Stimulated activated CD8-positive, alpha-beta memory T cell treated with anti-CD3 and anti-CD28 coated beads, Interleukin-7, amount 100 ng/mL, for 1 hour (primary cell): ENCODE results near the gene SCAANT1.

Experiments used
- DNase-seq, 2 donors: peaks; one replicate each; pipeline ENCODE4 v3.0.0-alpha.2; 2020; ENCODE audit warnings: low read depth in 2 of 2

SCAANT1 gene

DNA sequence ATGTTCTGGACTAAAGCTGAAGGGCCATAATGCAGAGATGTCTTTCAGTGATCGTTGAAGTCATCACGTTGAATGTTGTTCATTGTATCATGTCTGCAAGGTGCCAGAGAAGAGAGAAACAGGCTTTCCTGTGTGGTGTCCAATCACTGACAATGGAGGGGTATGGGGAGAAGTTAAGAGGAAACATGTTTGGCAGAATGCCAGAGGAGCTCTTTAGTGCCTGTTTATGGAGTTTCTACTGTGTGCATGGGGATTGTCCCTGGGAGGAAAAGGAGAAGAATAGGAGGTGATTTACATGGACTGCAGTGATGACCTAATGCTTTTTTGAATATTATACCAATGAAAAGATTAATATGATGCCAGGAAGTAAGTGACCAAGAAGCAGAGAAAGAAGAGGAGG lies 11.7 kb downstream of the SCAANT1 start:
- DNase-seq: no peak

DNA sequence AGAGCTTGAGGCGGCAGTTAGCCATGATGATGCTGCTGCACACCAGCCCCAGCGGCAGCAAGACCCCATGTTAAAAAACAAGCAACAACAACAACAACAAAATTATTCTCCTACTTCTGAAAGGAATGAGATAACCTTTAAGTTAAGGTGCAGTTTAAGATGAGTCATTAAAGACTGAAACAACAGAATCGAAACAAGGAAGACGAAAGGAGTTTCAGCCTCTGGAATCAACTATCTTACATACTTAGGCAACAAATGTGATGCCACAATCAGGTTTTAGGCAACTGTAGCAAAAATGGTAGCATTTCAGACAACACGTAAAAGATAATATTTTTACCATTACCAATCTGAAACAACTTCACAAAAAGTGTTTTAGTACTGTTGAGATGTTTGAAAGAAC lies 12.2 kb downstream of the SCAANT1 start:
- no peak for DNase-seq

DNA sequence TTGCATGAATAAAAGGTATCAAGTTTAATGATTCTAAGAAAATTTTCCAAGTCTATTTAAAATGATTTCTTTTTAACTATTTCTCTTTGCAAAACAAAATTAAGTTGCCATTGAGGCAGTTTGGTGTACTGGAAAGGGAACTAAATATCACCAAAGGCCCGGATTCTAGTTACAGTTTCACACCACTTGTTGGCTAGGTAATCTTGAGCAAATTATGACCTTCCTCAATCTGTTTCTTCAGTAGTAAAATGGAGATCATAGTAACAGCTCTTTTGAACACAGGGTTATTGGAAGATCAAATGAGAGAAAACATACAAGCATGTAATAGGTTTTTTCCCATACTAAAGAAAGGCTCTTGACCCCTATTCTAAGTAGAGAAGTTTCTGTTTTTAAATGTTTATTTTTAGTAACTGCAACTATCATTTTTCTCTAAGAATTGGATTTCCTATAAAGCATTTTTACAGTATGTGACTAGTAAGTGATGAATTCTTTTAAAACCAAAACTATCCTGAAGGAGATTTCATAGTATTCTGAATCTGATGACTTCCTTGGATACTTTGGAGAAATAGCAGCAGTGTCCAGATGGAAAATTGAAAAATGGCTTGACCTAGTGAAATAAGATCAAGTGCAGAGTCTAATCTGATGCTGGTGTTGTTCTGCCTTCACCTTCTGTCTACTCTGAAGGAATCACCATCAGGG lies 15.7 kb downstream of the SCAANT1 start:
- DNase-seq: no peak

DNA sequence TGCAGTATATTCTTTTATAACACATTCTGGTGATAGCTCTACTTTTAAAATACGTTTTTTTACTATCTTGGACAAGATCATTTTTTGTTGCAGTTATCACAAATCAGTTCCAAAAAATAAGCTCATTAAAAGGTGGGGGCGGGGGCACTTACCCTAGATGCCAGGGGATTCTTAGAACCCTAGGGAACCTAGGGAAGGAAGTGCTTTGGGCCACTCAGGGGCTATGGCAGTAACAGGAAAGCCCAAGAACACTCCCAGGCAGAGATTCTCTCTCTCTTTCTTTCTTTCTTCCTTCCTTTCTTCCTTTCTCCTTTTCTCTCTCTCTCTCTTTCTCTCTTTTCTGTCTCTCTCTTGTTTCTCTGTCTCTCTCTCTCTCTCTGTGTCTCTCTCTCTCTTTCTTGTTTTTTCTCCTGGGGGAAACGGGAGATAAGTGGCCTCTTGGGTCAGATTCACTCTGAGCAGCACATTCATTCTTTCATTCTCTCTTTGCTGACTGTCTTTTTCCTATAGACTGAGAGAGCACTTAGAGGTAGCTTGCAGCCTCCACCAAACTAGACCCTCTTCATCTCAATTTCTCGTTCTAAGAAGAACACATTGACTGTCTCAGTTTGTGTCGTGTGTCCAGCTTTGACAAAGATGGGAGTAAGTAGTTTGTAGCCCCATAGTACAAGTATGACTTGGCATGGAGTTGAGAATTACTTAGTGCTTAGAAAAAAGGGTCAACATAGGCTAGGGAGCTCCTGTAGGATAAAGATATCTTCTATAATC lies 16.6 kb downstream of the SCAANT1 start:
- DNase-seq: no peak

DNA sequence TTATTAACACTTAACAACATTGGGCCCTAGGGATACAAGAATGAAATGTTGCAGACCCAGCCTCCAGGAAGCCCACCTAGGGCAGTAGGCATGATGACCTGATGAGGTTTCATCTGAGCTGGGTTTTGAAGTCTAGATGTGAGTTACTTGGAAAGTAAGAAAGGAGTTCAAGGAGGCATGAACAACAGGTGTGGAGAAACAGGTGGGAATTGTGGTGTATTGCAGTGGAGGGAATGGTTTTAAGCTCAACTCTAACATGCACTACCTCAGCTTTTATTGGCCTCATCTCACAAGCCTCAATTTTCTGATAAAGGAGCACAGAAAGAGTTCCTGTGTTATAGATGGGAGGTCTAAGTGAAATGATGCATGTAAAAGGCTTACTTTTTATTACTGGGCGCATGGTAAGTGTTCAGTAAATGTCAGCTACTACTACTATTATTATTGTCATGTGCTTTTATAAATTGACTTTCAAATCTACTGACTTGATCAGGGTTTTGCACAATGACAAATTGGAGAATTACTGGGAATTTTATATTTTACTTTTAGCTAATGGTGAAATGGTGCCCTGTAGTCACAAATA lies 19.3 kb downstream of the SCAANT1 start:
- DNase-seq: no peak

DNA sequence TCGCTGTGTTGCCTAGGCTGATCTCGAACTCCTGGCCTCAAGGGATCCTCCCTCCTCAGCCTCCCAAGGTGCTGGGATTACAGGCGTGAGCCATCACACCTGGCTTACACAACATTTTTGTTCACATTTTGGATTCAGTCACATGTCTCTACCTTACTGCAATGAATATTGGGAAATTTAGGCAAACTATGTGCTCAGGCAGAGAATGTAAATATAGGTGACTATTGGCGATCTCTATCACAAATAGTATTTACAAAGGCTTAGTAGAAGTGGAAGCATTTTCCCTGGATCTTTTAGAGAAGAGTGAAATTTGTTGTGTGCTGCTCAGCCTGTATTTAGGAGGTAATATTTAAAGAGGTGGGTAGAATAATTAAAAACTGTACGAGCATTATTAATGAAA lies 20.7 kb downstream of the SCAANT1 start:
- no peak for DNase-seq

DNA sequence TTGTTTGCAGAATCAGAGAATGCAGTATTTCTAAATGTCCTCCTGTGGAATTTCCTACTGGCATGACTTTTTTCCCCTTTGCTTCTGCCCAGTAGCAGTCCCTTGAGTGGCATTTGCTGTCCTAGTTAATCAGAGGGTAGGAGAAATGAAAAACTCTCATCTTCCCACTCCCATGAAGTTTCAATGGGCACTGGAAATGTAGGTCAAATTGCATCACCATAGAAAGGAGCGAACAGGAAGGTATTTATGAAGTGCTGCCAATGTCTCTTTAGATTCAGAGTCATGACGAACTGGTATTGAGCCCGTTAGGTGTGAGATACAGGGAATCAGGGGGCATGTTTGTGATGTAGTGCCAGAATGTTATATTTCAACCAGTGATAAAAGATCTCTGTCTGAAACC lies 25.3 kb downstream of the SCAANT1 start:
- no peak for DNase-seq

DNA sequence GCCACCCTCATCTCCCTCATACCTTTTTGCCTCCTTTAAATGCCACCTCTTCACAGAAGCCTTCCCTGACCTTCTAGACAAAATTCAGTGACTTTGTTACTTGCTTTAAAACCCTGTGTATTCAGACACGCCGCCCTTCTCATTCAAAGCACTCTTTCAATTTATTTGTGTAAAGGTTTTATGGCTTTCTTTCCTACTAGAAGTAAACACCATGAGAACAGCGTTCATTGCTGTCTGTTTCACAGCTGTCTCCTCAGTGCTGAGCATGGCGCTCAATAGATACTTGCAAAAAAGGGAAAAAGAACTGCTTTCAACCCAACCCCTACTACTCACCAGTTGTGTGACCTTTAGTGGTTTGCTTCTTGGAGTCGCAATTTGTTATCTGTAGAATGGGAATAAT lies 31.5 kb downstream of the SCAANT1 start:
- DNase-seq: no peak

DNA sequence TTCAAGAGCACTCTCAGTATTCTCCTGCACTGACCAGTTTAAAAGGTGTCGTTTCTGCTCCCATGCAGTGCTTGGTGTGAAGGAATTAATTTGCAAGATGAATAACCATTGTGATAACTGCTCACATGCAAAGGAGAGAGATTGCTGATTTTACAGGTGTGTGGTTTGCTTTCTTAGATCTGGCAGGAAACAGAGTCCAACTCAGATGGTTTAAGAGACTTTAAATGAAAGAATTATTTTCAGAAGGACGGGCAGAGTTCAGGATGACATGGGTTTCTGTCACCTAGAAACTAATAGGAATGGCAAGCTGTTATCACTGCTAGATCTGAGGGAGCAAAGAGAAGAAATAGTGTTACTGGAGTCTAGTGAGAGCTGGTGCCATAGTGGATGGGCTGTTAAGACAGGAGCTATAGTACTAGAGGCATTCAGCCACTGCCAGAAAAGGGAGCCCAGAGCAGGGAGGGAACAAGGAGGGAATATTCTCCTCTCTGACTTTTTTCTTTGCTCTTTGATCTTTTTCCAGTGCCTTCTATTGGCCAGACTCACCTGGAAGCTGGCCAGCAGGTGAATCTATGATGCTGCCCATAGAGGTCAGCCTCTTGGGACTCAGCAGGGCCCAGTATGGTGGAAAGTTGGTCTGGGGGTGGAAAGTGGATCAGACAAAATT lies 33.7 kb downstream of the SCAANT1 start:
- no peak for DNase-seq

DNA sequence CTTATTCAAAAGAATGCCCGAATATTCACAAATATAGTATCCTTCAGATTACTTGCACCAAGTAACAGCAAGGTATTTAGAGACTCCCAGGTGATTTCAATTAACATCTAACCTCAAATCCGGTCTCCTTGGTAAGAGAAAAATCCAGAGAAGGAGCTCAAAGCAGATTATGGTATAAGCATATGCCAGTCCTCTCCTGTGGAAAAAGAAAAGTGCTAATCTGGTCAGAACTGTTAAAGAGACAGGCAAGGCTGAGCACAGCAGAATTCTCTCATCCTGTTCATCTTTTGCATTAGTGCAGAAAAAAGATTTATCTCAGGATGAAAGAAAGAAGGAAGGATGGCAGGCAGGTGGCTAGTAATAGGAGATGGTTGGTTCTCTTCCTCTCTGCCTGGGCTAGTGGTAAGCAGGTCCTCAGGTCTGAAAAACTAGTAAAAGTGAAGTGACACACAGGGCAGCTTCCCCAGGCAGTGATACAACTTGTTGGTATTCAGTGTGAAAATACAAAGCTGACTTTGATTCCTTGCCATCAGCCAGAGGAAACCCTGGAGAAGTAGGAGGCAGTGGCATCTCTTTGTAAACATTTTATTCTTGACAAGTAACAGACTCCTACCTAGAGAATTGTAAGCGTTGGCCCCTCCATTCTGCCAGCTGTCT lies 34.3 kb downstream of the SCAANT1 start:
- no peak for DNase-seq

DNA sequence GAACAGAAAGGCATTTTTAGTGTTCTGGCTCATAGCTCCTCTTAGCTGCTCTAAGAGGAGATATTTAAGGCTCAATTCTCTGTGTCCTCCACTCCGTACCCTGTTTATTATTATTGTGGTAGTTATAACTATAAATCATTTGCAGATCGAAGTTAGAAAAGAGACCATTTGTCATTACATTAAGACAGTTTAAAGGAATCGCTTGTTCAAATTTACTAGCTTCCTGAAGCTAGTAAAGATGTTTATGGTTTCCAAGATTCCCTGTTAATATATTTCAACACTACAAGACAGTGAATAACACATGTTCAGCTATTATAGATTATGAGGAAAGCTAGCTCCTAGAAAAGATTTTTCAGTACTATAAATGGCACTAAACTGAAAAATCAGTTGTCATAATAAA lies 35.9 kb downstream of the SCAANT1 start:
- no peak for DNase-seq

DNA sequence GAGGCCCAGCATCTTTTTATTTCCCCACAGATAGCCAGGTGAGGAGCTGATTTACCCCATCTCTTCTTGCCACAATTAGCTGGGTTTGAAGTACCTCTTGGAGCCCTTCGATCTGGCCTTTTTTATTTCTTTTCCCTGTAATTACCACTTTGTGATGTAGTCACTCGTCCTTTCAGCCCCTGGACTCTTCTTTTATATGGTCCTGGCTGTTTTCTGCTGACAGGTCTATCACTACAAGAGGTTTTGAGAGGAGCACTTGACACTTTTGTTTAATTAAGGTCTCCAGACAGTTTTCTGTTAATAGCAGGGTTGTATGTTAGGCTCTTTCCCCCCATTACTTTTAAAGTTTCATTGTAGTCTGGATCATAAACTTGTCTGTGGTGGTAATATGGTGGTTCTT lies 36.7 kb downstream of the SCAANT1 start:
- DNase-seq: no peak

DNA sequence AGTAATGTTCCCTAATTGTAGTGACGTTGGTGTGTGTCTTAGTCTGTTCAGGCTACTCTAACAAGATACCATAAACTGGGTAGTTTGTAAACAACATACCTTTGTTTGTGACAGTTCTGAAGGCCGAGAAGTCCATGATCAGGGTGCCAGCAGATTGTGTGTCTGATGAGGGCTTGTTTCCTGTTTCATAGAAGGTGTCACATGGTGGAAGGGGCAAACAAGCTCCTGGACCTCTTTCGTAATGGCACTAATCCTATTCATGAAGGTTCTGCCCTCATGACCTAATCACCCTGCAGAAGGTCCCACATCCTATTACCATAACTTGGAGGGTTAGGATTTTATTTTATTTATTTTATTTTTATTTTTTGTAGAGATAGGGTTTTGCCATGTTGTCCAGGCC lies 37.4 kb downstream of the SCAANT1 start:
- no peak for DNase-seq

DNA sequence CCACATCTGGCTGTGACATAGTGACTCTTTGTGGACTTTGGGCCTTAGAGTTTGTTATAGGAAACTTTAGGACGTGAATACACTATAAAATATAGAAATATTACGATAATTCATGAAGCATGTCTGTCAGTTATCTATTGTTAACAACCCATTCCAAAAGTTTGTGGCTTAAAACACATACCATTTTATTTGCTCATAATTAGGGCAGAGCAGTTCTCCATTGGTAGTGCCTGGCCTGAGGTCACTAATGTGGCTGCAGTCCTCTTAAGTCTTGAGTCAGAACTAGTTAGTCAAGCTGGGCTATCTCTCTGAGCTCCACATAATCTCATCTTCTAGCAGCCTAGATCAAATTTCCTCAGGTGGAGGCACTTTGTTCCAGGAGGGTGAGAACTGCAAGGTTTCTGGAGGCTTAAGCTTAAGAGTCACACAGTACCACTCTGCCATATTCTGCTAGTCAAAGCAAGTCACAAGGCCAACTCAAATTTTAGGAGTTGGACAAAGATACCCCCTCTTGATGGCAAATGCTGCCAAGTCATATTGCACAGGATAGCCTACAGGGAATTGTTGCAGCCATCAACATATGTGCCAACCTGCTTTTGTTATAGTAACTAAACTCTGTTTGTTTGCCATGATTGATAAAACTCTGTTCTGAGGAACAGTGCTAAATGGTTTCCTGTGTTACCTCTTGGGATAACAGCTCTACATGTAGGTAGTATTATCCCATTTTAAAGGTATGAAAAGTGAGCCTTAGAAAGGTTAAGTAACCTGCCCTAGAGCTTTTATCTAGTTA lies 39.9 kb downstream of the SCAANT1 start:
- DNase-seq: no peak

DNA sequence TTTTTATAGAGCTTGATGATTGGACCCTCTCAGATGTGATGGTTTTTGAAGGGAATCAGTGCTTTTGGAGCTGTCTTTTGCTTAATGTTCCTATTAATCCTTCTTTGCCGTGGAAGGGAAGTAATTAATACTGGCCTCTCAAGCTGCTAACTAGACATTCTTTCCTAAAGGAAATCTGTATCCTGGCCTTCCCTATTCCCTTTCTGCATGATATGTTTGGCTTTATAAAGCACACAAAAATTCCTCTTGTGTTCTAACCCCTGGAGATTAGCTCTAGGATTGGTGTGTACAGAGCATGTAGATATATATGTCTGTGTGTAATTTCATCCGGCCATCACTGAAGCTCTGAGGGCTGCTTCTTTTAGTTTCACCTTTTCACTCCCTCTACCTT lies 41.6 kb downstream of the SCAANT1 start:
- no peak for DNase-seq

DNA sequence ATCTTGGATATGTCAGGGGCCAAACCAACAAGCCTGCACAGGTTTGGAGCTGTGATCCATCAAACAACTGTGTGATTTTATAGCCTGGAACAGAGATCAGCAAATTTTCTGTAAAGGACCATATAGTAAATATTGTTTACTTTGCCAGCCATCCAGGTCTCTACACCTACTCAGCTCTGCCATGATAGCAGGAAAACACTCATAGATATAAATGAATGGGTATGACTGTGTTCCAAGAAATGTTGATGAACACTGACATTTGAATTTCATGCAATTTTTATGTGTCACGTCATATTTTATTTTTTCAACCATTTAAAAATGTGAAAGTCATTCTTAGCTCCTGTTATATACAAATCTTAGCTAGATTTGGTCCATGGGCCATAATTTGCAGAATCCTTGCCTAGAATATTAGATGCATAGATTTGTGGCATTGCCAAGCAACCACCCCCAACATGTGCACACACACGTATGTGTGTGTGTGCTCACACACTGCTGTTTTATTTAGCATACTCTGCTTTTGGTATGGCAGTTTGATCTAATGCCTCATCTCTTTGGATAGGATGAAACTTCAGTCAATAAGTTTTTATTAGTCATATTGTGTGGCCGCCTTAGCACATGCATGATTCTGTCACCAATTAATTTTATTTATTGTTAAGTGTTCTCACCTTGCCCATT lies 42.1 kb downstream of the SCAANT1 start:
- no peak for DNase-seq

DNA sequence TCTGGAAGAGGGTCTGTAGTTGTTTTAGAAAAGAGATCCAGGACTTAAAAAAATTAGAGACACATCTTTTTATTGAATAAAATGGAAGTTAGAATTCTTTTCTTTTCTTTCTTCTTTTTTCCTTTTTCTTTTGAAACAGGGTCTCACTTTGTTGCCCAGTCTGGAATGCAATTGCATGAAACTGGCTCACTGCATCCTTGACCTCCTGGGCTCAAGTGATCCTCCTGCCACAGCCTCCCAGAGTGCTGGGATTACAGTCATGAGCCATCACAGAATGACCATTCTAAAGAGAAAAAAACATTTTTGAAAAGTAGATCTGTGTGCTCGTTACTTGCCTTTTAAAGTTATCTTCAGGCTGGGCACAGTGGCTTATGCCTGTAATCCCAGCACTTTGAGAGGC lies 45.0 kb downstream of the SCAANT1 start:
- DNase-seq: no peak

DNA sequence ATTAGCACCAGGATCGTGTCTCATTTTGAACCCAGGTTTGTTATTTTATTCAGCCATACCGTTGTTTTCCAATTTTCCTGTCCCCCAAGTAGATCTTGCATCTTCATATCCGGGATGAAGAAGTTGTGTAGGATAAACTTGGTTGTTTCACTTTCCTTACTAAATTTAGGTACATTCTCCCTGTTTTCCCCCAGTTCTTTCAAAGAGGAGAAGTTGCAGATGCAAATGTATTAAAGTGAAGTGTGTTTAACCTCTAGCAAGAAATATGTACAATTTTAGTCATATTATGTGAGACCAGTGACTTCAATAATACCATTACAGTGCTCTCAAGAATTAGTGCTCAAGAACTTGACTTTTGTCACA lies 47.2 kb downstream of the SCAANT1 start:
- DNase-seq: no peak

DNA sequence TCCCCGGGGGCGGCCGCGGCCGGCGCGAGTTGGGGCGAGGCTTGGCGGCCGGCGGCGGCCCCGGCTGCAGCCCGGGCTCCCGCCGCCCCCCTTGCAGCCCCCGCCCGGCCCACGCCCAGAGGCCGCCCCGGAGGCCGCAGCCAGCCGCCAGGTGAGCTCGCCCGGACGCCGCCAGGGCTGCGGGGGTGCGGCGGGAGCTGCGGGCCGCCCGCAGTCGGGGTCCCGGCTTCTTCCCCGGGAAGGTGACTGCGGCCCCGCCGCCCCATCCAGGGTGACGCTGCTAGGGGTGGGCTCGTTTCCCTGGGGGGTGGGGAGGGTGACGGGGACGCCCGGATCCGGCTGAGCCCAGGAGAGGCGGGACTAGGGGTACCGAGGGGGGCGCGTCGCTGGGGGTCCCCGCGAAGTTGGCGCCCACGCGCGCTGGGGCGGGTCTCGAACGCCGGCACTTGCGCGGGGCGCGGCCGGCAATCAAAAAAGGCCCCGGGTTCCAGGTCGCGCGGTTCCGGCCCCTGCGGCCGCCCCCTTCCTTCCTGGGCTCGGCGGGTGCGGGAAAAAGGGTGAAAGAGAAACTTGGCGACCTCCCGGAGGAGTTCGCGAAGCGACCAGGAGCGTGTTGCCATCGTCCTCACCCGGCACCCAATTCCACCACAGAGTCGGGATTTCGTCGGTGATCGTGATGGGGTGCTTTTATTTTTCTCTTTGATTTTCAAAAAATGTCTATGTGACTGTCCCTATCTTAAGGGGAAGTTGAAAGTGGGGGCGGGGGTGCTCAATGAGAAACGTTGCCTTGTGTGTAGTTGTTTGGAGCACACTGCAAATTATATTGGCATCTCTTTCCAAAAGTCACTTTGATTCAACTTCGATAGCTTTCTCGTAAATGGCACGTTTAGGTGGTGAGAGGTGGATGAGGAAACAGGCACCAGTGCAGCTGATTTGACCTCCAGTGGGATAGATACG lies 47.9 kb downstream of the SCAANT1 start:
- no peak for DNase-seq
